ENCODE measurements around the gene PHC3.
A peak's percentile ranks its signal among the peaks of the same experiment; 100 is the strongest.

The PHC3 gene

DNA sequence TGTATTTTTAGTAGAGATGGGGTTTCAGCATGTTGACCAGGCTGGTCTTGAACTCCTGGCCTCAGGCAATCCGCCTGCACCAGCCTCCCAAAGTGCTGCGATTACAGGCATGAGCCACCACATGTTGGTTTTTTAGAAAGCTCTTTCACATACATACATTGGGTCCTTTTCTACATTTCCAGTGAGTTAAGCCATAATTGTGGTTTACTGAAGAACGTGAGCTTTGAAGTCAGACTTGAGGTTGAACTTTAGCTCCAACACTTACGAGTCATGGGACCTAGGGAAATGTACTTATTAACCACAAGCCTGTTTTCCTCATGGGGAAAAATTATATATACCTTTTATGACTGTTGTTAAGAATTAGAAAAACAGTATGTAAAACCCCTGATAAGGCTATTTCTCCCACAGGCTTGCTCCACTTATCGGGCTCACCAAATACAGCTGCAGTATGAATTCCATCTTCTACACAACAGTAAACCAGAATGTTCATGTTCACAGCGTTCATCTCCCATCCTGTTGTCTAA lies 104.8 kb downstream of the PHC3 start:
- no peak overlapping the region for H3K27ac ChIP-seq (ENCODE audit: low read depth, low read length)
- no peak overlapping the region for H3K9ac ChIP-seq (ENCODE audit: low read depth, low read length)
- H3K4me1 ChIP-seq (ENCODE audit: control insufficient read depth, insufficient read depth, low read length) = no peaks in the 10 kb centered on the region
- no peaks in the 10 kb centered on the region for H3K9me3 ChIP-seq (ENCODE audit: control insufficient read depth, insufficient read depth, low read length)
- no peaks in the 10 kb centered on the region for H3K27me3 ChIP-seq (ENCODE audit: control insufficient read depth, insufficient read depth, low read length)
- no peak overlapping the region for H3K4me3 ChIP-seq (ENCODE audit: low read depth, low read length)
- H3K36me3 ChIP-seq (ENCODE audit: control insufficient read depth, insufficient read depth, low read length) = no peaks in the 10 kb centered on the region

DNA sequence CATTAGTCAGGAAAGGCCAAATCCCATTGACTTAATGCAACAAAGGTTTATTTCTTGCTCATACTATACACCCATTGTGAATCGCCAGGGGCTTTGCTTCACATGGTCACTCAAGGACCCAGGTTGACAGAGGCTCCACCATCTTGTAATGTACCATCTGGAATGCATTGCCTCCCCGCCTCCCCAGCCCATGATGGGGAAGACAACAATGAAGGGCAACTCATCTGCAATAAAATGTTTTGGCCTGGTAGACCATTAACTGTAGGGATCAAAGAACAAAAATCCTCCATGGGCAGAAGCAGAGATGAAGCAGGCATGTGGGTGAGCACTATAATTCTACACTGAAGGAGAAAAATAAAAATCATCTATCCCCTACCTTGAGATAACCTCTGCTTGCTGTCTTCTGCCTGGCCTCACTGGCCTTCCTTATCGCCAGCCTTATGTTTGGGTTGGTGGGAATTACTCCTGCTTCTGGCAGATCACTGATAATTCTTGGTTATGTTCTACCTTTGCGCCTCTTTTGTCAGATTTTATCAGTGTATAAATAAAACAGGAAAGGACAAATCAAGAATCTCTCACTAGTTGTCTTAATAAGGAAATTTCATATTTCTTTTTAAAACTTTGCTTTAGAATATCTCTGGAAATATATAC lies 106.0 kb downstream of the PHC3 start:
- Histone ChIP-seq H3K9me3 (ENCODE audit: control insufficient read depth, insufficient read depth, low read length) (no peaks in the 10 kb centered on the region), H3K36me3 (ENCODE audit: control insufficient read depth, insufficient read depth, low read length) (no peaks in the 10 kb centered on the region), H3K27me3 (ENCODE audit: control insufficient read depth, insufficient read depth, low read length) (no peaks in the 10 kb centered on the region), H3K9ac (ENCODE audit: low read depth, low read length) (no peak overlapping the region), H3K4me3 (ENCODE audit: low read depth, low read length) (no peak overlapping the region), H3K27ac (ENCODE audit: low read depth, low read length) (no peak overlapping the region), H3K4me1 (ENCODE audit: control insufficient read depth, insufficient read depth, low read length) (0 out of 2 replicates have a peak, but pooled peaks cover under 1% of the 10 kb centered on the region)

- H3K27ac ChIP-seq (ENCODE audit: low read depth, low read length) = no peak overlapping the region
Measured at GRCh38 chr3:170064108-170064507, 117.4 kb downstream of the PHC3 start.

DNA sequence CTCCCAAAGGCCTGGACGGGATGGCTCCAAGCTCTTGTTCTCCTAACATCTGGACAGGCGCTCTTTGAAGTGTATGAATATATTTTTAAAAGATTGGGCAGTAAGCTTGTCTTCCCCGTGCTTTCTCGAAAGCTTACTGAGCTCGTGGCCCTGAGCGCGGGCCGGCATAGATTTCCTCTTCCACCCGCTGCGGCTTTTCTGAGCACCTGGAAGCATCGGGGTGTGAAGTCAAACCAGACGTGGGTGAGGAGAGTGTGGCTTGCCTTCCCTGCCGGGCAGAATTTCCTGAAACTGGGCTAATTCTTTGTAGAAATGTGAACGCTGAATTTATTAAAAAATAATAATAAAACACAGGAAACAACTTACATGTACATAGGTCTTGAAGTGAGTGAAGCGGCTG lies 117.8 kb downstream of the PHC3 start:
- H3K4me3 ChIP-seq (ENCODE audit: low read depth, low read length) = no peak overlapping the region
- H3K27ac ChIP-seq (ENCODE audit: low read depth, low read length) = no peak overlapping the region
- peaks cover 18% of the 10 kb centered on the region for H3K4me1 ChIP-seq (ENCODE audit: control insufficient read depth, insufficient read depth, low read length)

More at GRCh38 chr3:170064108-170064507, 117.4 kb downstream of the PHC3 start:
- no peaks in the 10 kb centered on the region for H3K9me3 ChIP-seq (ENCODE audit: control insufficient read depth, insufficient read depth, low read length)
- H3K9ac ChIP-seq (ENCODE audit: low read depth, low read length) = no peak overlapping the region
- H3K27me3 ChIP-seq (ENCODE audit: control insufficient read depth, insufficient read depth, low read length) = no peaks in the 10 kb centered on the region
- peaks cover 13% of the 10 kb centered on the region for H3K4me1 ChIP-seq (ENCODE audit: control insufficient read depth, insufficient read depth, low read length)
- H3K36me3 ChIP-seq (ENCODE audit: control insufficient read depth, insufficient read depth, low read length) = no peaks in the 10 kb centered on the region
- H3K4me3 ChIP-seq (ENCODE audit: low read depth, low read length) = no peak overlapping the region

GRCh38 chr3:170062769-170063168 lies 118.8 kb downstream of the PHC3 start:
- Histone ChIP-seq H3K9ac (ENCODE audit: low read depth, low read length) (no peak overlapping the region), H3K36me3 (ENCODE audit: control insufficient read depth, insufficient read depth, low read length) (no peaks in the 10 kb centered on the region), H3K4me3 (ENCODE audit: low read depth, low read length) (no peak overlapping the region), H3K27ac (ENCODE audit: low read depth, low read length) (no peak overlapping the region), H3K9me3 (ENCODE audit: control insufficient read depth, insufficient read depth, low read length) (no peaks in the 10 kb centered on the region), H3K27me3 (ENCODE audit: control insufficient read depth, insufficient read depth, low read length) (no peaks in the 10 kb centered on the region), H3K4me1 (ENCODE audit: control insufficient read depth, insufficient read depth, low read length) (peaks cover 26% of the 10 kb centered on the region)

More for the DNA sequence above, 117.8 kb downstream of the PHC3 start:
- H3K9ac ChIP-seq (ENCODE audit: low read depth, low read length) = no peak overlapping the region
- H3K9me3 ChIP-seq (ENCODE audit: control insufficient read depth, insufficient read depth, low read length) = no peaks in the 10 kb centered on the region
- no peaks in the 10 kb centered on the region for H3K36me3 ChIP-seq (ENCODE audit: control insufficient read depth, insufficient read depth, low read length)
- H3K27me3 ChIP-seq (ENCODE audit: control insufficient read depth, insufficient read depth, low read length) = no peaks in the 10 kb centered on the region

DNA sequence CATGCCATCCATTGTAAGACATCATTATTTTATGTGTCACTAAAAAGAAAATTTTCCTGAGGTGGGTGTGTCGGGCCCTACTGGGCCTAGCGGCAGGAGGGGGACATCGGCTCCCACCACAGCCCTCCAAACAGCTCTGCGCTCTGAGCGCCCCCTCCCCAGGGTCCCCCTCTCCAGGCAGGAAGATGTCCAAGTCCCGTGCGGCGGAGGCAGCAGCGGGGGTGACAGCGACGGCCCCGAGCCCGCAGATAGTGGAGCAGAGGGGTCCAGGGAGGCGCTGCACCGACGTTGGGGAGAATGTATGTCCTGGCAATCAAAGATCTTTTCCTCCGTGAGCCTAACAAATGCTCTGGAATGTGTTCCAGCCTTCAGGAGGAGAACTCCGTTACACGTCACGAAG lies 119.5 kb downstream of the PHC3 start:
- Histone ChIP-seq H3K27ac (ENCODE audit: low read depth, low read length) (no peak overlapping the region), H3K9ac (ENCODE audit: low read depth, low read length) (no peak overlapping the region), H3K4me1 (ENCODE audit: control insufficient read depth, insufficient read depth, low read length) (peaks cover 33% of the 10 kb centered on the region), H3K36me3 (ENCODE audit: control insufficient read depth, insufficient read depth, low read length) (no peaks in the 10 kb centered on the region), H3K27me3 (ENCODE audit: control insufficient read depth, insufficient read depth, low read length) (no peaks in the 10 kb centered on the region), H3K9me3 (ENCODE audit: control insufficient read depth, insufficient read depth, low read length) (no peaks in the 10 kb centered on the region), H3K4me3 (ENCODE audit: low read depth, low read length) (no peak overlapping the region)

GRCh38 chr3:170059447-170059846 lies 122.1 kb downstream of the PHC3 start:
- Histone ChIP-seq H3K9ac (ENCODE audit: low read depth, low read length) (no peak overlapping the region), H3K4me1 (ENCODE audit: control insufficient read depth, insufficient read depth, low read length) (peaks cover 38% of the 10 kb centered on the region), H3K27ac (ENCODE audit: low read depth, low read length) (peak overlapping the region; percentile 25), H3K27me3 (ENCODE audit: control insufficient read depth, insufficient read depth, low read length) (no peaks in the 10 kb centered on the region), H3K36me3 (ENCODE audit: control insufficient read depth, insufficient read depth, low read length) (no peaks in the 10 kb centered on the region), H3K4me3 (ENCODE audit: low read depth, low read length) (peak overlapping the region; percentile 5; the same call in 1 of the 2 replicates), H3K9me3 (ENCODE audit: control insufficient read depth, insufficient read depth, low read length) (no peaks in the 10 kb centered on the region)

DNA sequence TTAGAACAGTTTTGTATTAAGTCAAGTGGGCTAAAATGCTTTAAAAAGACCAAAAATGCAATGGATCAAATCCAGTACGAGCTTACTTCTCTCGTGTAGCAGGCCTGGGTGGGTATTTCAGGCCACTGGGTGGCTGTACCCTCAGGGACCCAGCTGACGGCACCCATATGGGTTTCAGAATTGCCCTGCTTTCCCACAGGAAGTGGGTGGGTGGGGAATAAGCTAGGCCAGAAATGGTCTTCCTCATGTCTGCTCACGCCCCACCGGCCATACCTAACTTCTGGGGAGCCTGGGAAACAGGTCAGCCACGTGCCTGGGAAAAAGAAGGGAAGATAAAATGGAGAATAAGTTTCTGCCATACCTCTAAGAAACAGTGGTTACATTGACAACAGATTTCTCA lies 123.4 kb downstream of the PHC3 start:
- Histone ChIP-seq H3K36me3 (ENCODE audit: control insufficient read depth, insufficient read depth, low read length) (no peaks in the 10 kb centered on the region), H3K9ac (ENCODE audit: low read depth, low read length) (no peak overlapping the region), H3K27ac (ENCODE audit: low read depth, low read length) (no peak overlapping the region), H3K27me3 (ENCODE audit: control insufficient read depth, insufficient read depth, low read length) (no peaks in the 10 kb centered on the region), H3K9me3 (ENCODE audit: control insufficient read depth, insufficient read depth, low read length) (no peaks in the 10 kb centered on the region), H3K4me3 (ENCODE audit: low read depth, low read length) (no peak overlapping the region), H3K4me1 (ENCODE audit: control insufficient read depth, insufficient read depth, low read length) (peaks cover 38% of the 10 kb centered on the region)

DNA sequence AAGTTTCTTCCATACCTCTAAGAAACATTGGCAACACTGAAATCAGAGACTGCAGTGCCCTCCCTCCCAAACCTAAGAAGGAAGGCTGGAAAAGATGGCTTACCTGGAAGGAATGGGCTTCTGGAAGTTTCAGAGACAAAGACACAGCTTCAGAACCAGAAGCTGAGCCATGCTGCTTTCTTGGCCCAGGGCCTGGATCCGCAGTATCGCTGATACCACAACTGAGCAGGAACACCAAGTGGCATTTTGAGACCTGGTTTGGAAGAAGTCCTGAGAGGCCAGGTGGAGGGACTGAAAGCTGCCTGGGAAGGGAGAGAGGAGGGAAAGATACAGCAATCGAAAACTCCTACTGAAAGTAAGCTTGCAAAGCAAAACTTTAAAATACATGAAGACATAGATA lies 124.0 kb downstream of the PHC3 start:
- Histone ChIP-seq H3K27ac (ENCODE audit: low read depth, low read length) (no peak overlapping the region), H3K4me1 (ENCODE audit: control insufficient read depth, insufficient read depth, low read length) (peaks cover 38% of the 10 kb centered on the region), H3K9ac (ENCODE audit: low read depth, low read length) (no peak overlapping the region), H3K9me3 (ENCODE audit: control insufficient read depth, insufficient read depth, low read length) (no peaks in the 10 kb centered on the region), H3K27me3 (ENCODE audit: control insufficient read depth, insufficient read depth, low read length) (no peaks in the 10 kb centered on the region), H3K4me3 (ENCODE audit: low read depth, low read length) (no peak overlapping the region), H3K36me3 (ENCODE audit: control insufficient read depth, insufficient read depth, low read length) (no peaks in the 10 kb centered on the region)

GRCh38 chr3:170056710-170057454 lies 124.7 kb downstream of the PHC3 start:
- Histone ChIP-seq H3K36me3 (ENCODE audit: control insufficient read depth, insufficient read depth, low read length) (no peaks in the 10 kb centered on the region), H3K9me3 (ENCODE audit: control insufficient read depth, insufficient read depth, low read length) (no peaks in the 10 kb centered on the region), H3K4me3 (ENCODE audit: low read depth, low read length) (no peak overlapping the region), H3K27ac (ENCODE audit: low read depth, low read length) (no peak overlapping the region), H3K4me1 (ENCODE audit: control insufficient read depth, insufficient read depth, low read length) (peaks cover 35% of the 10 kb centered on the region), H3K27me3 (ENCODE audit: control insufficient read depth, insufficient read depth, low read length) (no peaks in the 10 kb centered on the region), H3K9ac (ENCODE audit: low read depth, low read length) (no peak overlapping the region)

DNA sequence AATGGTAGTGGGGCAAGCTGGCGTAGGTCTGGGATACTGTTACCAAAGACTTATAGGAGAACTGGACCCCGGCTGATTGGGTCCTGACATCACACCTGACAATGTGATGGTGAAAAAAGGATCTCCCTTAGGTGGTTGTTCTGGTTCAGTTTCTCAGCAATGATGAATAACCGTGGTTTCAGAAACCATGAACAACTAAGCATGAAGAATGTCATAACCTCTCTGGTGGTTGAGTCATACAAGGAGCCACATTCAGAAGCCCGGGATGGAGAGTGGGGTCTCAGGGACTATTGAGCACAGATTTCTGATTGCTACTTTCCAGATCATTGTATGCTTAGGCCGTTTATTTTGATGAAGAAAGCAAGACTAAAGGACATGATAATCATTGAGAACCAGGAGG lies 126.3 kb downstream of the PHC3 start:
- no peak overlapping the region for H3K9ac ChIP-seq (ENCODE audit: low read depth, low read length)
- no peaks in the 10 kb centered on the region for H3K27me3 ChIP-seq (ENCODE audit: control insufficient read depth, insufficient read depth, low read length)
- peaks cover 35% of the 10 kb centered on the region for H3K4me1 ChIP-seq (ENCODE audit: control insufficient read depth, insufficient read depth, low read length)
- no peak overlapping the region for H3K4me3 ChIP-seq (ENCODE audit: low read depth, low read length)
- H3K36me3 ChIP-seq (ENCODE audit: control insufficient read depth, insufficient read depth, low read length) = no peaks in the 10 kb centered on the region
- no peaks in the 10 kb centered on the region for H3K9me3 ChIP-seq (ENCODE audit: control insufficient read depth, insufficient read depth, low read length)
- no peak overlapping the region for H3K27ac ChIP-seq (ENCODE audit: low read depth, low read length)

All from HUES48 (cell line).